ENCODE data around the gene SERF1B.
"Not testable (repeated sequence)": the region's sequence is repeated elsewhere in the genome, so short reads cannot be mapped to it uniquely, and the experiment has no call there.

SERF1B gene

GRCh38 chr5:70025106-70025844 lies at the start of gene SERF1B:
SERF1B (plus strand) TSS chr5:70025251; CDS start chr5:70025452, 201 bp downstream.
- not testable (repeated sequence) for DNase-seq

DNA sequence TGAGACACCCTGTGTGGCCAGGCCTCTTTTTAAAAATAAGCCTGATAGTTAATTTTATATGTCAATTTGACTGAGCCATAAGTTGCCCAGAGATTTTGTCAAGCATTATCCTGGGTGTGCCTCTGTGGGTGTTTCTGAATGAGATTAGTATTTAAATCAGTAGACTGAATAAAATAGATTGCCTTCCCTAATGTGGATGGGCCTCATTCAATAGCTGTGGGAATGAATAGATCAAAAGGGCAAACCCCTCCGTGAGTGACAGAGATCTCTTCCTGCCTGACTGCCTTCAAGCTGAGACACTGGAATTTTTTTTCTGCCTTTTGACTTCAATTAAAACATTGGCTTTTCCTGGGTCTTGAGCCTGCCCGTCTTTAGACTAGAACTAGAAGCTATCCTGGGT lies 33.3 kb upstream of the SERF1B start:
- DNase-seq: not testable (repeated sequence)

- not testable (repeated sequence) for DNase-seq
Measured at GRCh38 chr5:69995535-69995934, 29.5 kb upstream of the SERF1B start.

DNA sequence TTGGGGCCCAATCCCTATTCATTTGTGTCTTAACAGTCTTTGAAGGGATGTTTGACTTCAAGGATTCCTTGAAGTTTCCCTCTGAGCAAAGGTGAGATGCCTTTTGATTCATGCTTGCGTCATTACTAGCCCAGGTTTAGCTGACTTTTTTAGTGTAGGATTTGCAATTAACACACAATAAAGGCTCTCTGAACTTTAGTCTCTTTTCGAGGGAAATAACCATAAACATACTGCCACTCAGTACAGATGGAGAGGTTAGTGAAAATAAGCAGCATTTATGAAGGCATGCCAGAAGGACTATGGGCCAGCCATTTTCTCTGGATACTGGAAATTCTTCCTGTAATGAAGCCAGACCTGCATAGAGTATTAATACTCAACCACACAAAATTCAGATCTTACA lies 4.4 kb upstream of the SERF1B start:
- DNase-seq: not testable (repeated sequence)

DNA sequence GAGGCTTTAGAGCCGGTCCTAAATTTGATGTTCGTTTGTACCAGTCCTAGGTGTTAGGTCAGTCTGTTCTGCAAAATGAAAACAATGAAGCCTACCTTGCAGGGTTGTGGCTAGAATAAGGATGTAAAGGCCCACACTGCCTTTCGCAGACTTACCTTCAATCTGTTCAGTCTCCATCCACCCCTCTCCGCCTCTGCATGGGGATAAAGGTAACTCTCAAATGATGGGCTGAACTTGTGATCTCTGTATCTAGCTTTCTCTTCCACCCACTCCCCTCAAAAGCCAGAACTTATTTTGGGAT lies 744 bp downstream of the SERF1B start:
- DNase-seq: not testable (repeated sequence)

- DNase-seq: not testable (repeated sequence)
Measured at GRCh38 chr5:70031204-70031603, 6.2 kb downstream of the SERF1B start.

GRCh38 chr5:70041411-70041810 lies 16.4 kb downstream of the SERF1B start:
- DNase-seq: not testable (repeated sequence)

GRCh38 chr5:70049790-70050142 lies 24.7 kb downstream of the SERF1B start:
- not testable (repeated sequence) for DNase-seq

GRCh38 chr5:70056289-70056942 lies 31.4 kb downstream of the SERF1B start:
- not testable (repeated sequence) for DNase-seq

DNA sequence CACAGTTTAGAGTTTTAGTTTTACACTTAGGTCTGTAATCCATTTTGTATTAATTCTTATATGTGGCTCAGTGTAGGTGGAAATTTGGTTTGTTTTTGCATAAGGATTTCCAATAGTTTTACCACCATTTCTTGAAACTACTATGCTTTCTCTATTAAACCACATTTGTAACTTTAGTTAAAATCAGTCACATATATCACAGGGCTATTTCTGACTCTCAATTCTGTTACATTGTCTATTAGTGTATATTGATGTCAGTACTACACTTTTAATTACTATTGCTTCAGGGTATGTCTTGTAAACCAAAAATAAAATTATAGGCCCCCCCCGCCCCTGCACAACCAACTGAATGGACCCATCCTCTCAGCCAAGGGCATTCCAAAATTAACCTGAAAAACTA lies 32.1 kb downstream of the SERF1B start:
- DNase-seq: not testable (repeated sequence)

- DNase-seq: not testable (repeated sequence)
Measured at GRCh38 chr5:70077632-70078031, 52.6 kb downstream of the SERF1B start.

- DNase-seq: not testable (repeated sequence)
Measured at GRCh38 chr5:70088907-70089464, 63.9 kb downstream of the SERF1B start.

GRCh38 chr5:70091776-70092175 lies 66.7 kb downstream of the SERF1B start:
- not testable (repeated sequence) for DNase-seq

Measured in activated CD4-positive, alpha-beta T cell treated with anti-CD3 and anti-CD28 coated beads for 4 hours (primary cell).